Effector memory CD8-positive, alpha-beta T cell (primary cell): ENCODE results near the gene KRI1.
A peak's percentile ranks its signal among the peaks of the same experiment; 100 is the strongest.
"Not testable (repeated sequence)": the region's sequence is repeated elsewhere in the genome, so short reads cannot be mapped to it uniquely, and the experiment has no call there.

Experiments used
- ATAC-seq: fragments of 150-1000 bp; cut with Tn5 transposase; replicated peaks from 2 replicates; pipeline ENCODE4 v1.10.0; 2021; ENCODE audit warnings: mild to moderate bottlenecking, moderate library complexity
- DNase-seq, 3 experiments: peaks; one replicate each; pipeline ENCODE4 v3.0.0; 2021
- H3K27ac Mint-ChIP-seq, 2 donors: one replicate each; pipeline ENCODE4 v1.8.0; 2022; ENCODE audit warnings: mild to moderate bottlenecking in 2 of 2, mixed read lengths in 2 of 2, moderate library complexity in 2 of 2
- H3K27me3 Mint-ChIP-seq, 2 donors: one replicate each; pipeline ENCODE4 v1.8.0; 2022; ENCODE audit warnings: mixed read lengths in 2 of 2
- H3K36me3 Mint-ChIP-seq: one replicate; pipeline ENCODE4 v1.8.0; 2022; ENCODE audit warnings: mild to moderate bottlenecking, moderate library complexity, mixed read lengths; ENCODE audit not compliant: insufficient read depth
- H3K4me1 Mint-ChIP-seq, 2 donors: one replicate each; pipeline ENCODE4 v1.8.0; 2022; ENCODE audit warnings: low read depth in 2 of 2, mixed read lengths in 2 of 2
- H3K4me3 Mint-ChIP-seq, 2 donors: one replicate each; pipeline ENCODE4 v1.8.0; 2022; ENCODE audit warnings: mild to moderate bottlenecking in 2 of 2, mixed read lengths in 2 of 2, moderate library complexity in 2 of 2
- H3K9me3 Mint-ChIP-seq, 2 donors: one replicate each; pipeline ENCODE4 v1.8.0; 2022; ENCODE audit warnings: mixed read lengths in 2 of 2

KRI1 gene

GRCh38 chr19:10551698-10552301, 14.0 kb downstream of the KRI1 start:
- Mint-ChIP-seq H3K4me1 (peaks cover 34 to 40% of the 10 kb centered on the region in 2 donors), H3K27me3 (no peaks in the 10 kb centered on the region), H3K4me3 (peak overlapping the region; percentile 33 to 51), H3K36me3 (peaks cover 85% of the 10 kb centered on the region), H3K27ac (peak overlapping the region; percentile 93 to 94), H3K9me3 (no peaks in the 10 kb centered on the region)
- peak; percentile 42 to 47 (median 44) for DNase-seq
- no peak for ATAC-seq

GRCh38 chr19:10551006-10551405, 14.8 kb downstream of the KRI1 start:
- Mint-ChIP-seq H3K4me3 (peak overlapping the region in 1 of 2 donors; percentile 22), H3K36me3 (peaks cover 80% of the 10 kb centered on the region), H3K27ac (peak overlapping the region; percentile 93 to 94), H3K4me1 (peaks cover 34 to 37% of the 10 kb centered on the region in 2 donors)
- H3K27me3 Mint-ChIP-seq, H3K9me3 Mint-ChIP-seq, ATAC-seq, DNase-seq: not testable (repeated sequence)

- Mint-ChIP-seq H3K27me3 (no peaks in the 10 kb centered on the region), H3K4me1 (peaks cover 33 to 34% of the 10 kb centered on the region in 2 donors), H3K36me3 (peaks cover 83% of the 10 kb centered on the region), H3K4me3 (peak overlapping the region in 1 of 2 donors; percentile 43), H3K9me3 (no peaks in the 10 kb centered on the region), H3K27ac (peak overlapping the region; percentile 93 to 94)
- DNase-seq (no peak), ATAC-seq (no peak)
Observed at GRCh38 chr19:10550336-10550735, 15.5 kb downstream of the KRI1 start.

GRCh38 chr19:10549733-10550132, 16.1 kb downstream of the KRI1 start:
- Mint-ChIP-seq H3K4me1 (peaks cover 36 to 39% of the 10 kb centered on the region in 2 donors), H3K4me3 (no peak overlapping the region), H3K36me3 (peaks cover 82% of the 10 kb centered on the region), H3K9me3 (no peaks in the 10 kb centered on the region), H3K27me3 (no peaks in the 10 kb centered on the region), H3K27ac (peak overlapping the region in 1 of 2 donors; percentile 94)
- ATAC-seq (no peak), DNase-seq (no peak)

DNA sequence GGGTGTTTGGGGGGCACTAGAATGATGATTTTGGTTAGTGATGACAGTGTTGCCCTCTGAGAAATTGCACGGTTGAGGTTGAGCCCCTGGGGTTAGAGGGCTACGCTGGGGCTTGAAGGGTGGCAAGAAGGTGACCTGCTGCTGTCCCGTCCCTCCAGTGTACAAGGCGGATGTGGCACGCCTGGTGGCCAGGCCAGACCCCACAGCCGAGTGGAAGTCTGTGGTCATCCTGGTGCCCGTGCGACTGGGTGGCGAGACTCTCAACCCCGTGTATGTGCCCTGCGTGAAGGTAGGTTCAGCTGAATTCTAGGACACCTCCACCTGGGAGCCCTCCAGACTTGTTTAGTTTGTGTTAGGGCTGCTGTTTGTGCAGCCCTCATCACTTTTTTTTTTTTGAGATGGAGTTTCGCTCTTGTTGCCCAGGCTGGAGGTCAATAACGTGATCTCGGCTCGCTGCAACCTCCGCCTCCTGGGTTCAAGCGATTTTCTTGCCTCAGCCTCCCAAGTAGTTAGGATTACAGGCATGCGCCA, 17.0 kb downstream of the KRI1 start:
- no peaks in the 10 kb centered on the region for H3K9me3 Mint-ChIP-seq
- H3K4me1 Mint-ChIP-seq, result peaks cover 32% of the 10 kb centered on the region in 2 donors
- H3K27ac Mint-ChIP-seq, result peak overlapping the region in 1 of 2 donors; percentile 94
- peaks cover 77% of the 10 kb centered on the region for H3K36me3 Mint-ChIP-seq
- no peak for ATAC-seq
- H3K4me3 Mint-ChIP-seq, result no peak overlapping the region
- no peak for DNase-seq
- H3K27me3 Mint-ChIP-seq, result no peaks in the 10 kb centered on the region

GRCh38 chr19:10546817-10547216, 19.0 kb downstream of the KRI1 start:
- H3K4me3 Mint-ChIP-seq, result no peak overlapping the region

DNA sequence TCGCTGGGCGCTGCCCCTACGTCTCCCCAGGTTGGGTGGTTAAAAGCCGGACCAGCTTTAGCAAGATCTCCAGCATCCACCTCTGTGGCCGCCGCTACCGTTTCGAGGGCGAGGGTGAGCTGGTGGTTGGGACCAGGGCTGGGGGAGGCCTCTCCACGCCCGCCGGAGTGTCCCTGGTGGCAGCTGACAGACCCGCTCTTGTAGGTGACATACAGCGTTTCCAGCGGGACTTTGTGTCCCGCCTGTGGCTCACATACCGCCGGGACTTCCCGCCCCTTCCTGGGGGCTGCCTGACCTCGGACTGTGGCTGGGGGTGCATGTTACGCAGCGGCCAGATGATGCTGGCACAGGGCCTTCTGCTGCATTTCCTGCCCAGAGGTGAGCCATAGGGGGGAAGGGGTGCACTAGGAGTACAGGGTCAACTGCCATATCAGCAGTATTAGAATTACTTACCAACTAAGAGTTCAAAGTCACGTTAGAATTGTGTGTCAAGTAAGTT, 21.0 kb downstream of the KRI1 start:
- H3K4me1 Mint-ChIP-seq, result peaks cover 17 to 19% of the 10 kb centered on the region in 2 donors
- ATAC-seq (no peak), DNase-seq (no peak)
- H3K27me3 Mint-ChIP-seq, result peaks cover 6 to 10% of the 10 kb centered on the region in 2 donors
- H3K27ac Mint-ChIP-seq, result peak overlapping the region; percentile 86 to 91
- H3K36me3 Mint-ChIP-seq, result peaks cover 47% of the 10 kb centered on the region
- peak overlapping the region; percentile 90 to 91 for H3K4me3 Mint-ChIP-seq
- no peaks in the 10 kb centered on the region for H3K9me3 Mint-ChIP-seq

More at GRCh38 chr19:10546817-10547216, 19.0 kb downstream of the KRI1 start:
- no peaks in the 10 kb centered on the region for H3K27me3 Mint-ChIP-seq
- H3K27ac Mint-ChIP-seq, result peak overlapping the region in 1 of 2 donors; percentile 72
- DNase-seq (no peak), ATAC-seq (no peak)
- H3K4me1 Mint-ChIP-seq, result peaks cover 15 to 17% of the 10 kb centered on the region in 2 donors
- no peaks in the 10 kb centered on the region for H3K9me3 Mint-ChIP-seq
- peaks cover 64% of the 10 kb centered on the region for H3K36me3 Mint-ChIP-seq

- H3K27ac Mint-ChIP-seq, result peak overlapping the region; percentile 86 to 91
- H3K27me3 Mint-ChIP-seq, result peaks cover 6 to 11% of the 10 kb centered on the region in 2 donors
- no peak for DNase-seq
- peaks cover 17 to 19% of the 10 kb centered on the region in 2 donors for H3K4me1 Mint-ChIP-seq
- H3K4me3 Mint-ChIP-seq, result peak overlapping the region; percentile 90 to 91
- no peak for ATAC-seq
- peaks cover 43% of the 10 kb centered on the region for H3K36me3 Mint-ChIP-seq
- no peaks in the 10 kb centered on the region for H3K9me3 Mint-ChIP-seq
Observed at GRCh38 chr19:10544242-10544752, 21.5 kb downstream of the KRI1 start.

GRCh38 chr19:10543420-10544241, 22.2 kb downstream of the KRI1 start, which contains the start of gene ATG4D:
TSS of gene ATG4D (plus strand) at chr19:10543904. CDS start at chr19:10544091, 187 bp downstream.
- ATAC-seq, result peak; percentile 83
- Mint-ChIP-seq H3K4me3 (peak within 1 kb of the TSS; percentile 90 to 91), H3K36me3 (peaks cover 37% of the 10 kb centered on the region), H3K27ac (peak within 1 kb of the TSS; percentile 86 to 91), H3K9me3 (no peaks in the 10 kb centered on the region), H3K4me1 (peaks cover 17 to 19% of the 10 kb centered on the region in 2 donors), H3K27me3 (peaks cover 6 to 16% of the 10 kb centered on the region in 2 donors)
- peak; percentile 74 to 77 (median 76) for DNase-seq

- H3K27me3 Mint-ChIP-seq, result peaks cover 6 to 21% of the 10 kb centered on the region in 2 donors
- H3K4me1 Mint-ChIP-seq, result peaks cover 17 to 19% of the 10 kb centered on the region in 2 donors
- H3K4me3 Mint-ChIP-seq, result peak overlapping the region; percentile 69 to 73
- peak overlapping the region in 1 of 2 donors; percentile 85 for H3K27ac Mint-ChIP-seq
- ATAC-seq (no peak), DNase-seq (no peak)
- H3K9me3 Mint-ChIP-seq, result no peaks in the 10 kb centered on the region
- H3K36me3 Mint-ChIP-seq, result peaks cover 31% of the 10 kb centered on the region
Observed at GRCh38 chr19:10543059-10543419, 22.8 kb downstream of the KRI1 start.

GRCh38 chr19:10539016-10539415, 26.8 kb downstream of the KRI1 start:
- H3K27ac Mint-ChIP-seq, H3K4me1 Mint-ChIP-seq, H3K4me3 Mint-ChIP-seq, H3K9me3 Mint-ChIP-seq, ATAC-seq, DNase-seq: not testable (repeated sequence)
- Mint-ChIP-seq H3K27me3 (peaks cover 6 to 32% of the 10 kb centered on the region in 2 donors), H3K36me3 (peaks cover 11% of the 10 kb centered on the region)

DNA sequence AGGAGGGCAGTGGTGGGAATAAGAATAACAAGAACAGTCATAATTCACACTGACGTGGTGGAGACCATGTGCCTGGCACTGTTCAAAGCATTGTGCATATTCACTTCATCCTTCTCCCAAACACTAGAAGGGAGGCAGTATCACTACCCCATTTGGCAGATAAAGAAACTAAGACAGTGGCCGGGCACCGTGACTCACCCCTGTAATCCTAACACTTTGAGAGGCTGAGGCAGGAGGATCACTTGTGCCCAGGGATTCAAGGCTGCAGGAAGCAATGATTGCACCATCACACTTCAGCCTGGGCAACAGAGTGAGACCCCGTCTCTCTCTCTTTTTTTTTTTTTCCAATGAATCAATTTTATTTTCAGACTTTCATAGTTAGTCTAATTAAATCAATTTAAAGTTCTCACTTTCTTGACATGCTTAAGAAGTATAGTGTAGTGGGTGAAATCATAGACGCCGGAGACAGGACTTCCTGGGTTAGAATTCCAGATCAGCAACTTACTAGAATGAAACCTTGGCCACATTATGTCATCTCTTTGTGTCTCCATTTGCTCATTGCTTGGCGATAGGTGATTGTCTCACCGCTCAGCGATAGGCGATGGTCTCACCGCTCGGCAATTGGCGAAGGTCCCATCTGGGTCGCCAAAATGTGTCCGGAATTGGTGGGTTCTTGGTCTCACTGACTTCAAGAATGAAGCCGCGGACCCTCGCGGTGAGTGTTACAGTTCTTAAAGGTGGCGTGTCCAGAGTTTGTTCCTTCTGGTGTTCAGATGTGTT, 27.4 kb downstream of the KRI1 start:
- no peak for ATAC-seq
- DNase-seq, result no peak
- Mint-ChIP-seq H3K4me1 (peaks cover 6 to 7% of the 10 kb centered on the region in 2 donors), H3K4me3 (no peak overlapping the region), H3K27me3 (peaks cover 6 to 32% of the 10 kb centered on the region in 2 donors), H3K27ac (no peak overlapping the region), H3K36me3 (peaks cover 8% of the 10 kb centered on the region), H3K9me3 (no peaks in the 10 kb centered on the region)
